Activated naive CD4-positive, alpha-beta T cell treated with anti-CD3 and anti-CD28 coated beads, Interleukin-2, amount 10 ng/mL, durations not matched to agents 5 hours and 36 hours (primary cell): ENCODE results near the gene KRTAP10-2. TPM values are rescaled to one million over a fixed set of nuclear protein-coding genes. Genes with fewer than 3 reads are reported as not detected.

Experiments
- total RNA-seq, 2 experiments: library from RNA; stranded (reverse); gene quantifications; one replicate each; pipeline ENCODE4 v1.2.3, GENCODE V29; 2021

KRTAP10-2 gene, protein sequence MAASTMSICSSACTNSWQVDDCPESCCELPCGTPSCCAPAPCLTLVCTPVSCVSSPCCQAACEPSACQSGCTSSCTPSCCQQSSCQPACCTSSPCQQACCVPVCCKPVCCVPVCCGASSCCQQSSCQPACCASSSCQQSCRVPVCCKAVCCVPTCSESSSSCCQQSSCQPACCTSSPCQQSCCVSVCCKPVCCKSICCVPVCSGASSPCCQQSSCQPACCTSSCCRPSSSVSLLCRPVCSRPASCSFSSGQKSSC
- total RNA-seq = not detected

DNA sequence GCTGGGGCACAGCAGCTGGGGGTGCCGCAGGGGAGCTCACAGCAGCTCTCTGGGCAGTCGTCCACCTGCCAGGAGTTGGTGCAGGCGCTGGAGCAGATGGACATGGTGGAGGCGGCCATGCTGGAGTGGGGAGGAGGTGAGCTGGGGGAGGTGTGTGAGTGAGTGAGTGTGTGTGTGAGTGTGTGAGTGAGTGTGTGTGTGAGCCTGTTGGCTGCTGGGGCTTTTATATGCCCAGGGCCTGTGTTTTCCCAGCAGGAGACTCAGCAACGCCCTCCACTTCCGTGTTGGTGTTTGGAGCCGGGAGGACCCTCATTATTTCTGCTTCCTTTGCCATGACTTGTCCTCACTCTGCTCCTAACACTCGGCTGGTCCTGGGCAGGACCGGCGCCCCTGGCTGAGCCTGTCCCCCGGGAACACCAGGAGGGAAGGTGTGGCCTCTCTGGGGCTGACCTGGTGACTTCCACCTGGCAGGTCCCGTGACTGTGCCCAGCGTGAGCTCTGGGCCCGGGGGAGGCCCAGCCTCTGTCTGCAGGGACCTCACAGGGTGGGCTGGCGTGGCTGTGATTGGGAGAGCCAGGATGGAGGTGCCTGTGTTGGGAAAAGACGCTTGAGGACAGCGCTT, at the start of gene KRTAP10-2:
Gene KRTAP10-2, minus strand, starts transcription at position 166 of the 622 bp plus-strand sequence. Its CDS starts 47 bp downstream, at position 119.

DNA sequence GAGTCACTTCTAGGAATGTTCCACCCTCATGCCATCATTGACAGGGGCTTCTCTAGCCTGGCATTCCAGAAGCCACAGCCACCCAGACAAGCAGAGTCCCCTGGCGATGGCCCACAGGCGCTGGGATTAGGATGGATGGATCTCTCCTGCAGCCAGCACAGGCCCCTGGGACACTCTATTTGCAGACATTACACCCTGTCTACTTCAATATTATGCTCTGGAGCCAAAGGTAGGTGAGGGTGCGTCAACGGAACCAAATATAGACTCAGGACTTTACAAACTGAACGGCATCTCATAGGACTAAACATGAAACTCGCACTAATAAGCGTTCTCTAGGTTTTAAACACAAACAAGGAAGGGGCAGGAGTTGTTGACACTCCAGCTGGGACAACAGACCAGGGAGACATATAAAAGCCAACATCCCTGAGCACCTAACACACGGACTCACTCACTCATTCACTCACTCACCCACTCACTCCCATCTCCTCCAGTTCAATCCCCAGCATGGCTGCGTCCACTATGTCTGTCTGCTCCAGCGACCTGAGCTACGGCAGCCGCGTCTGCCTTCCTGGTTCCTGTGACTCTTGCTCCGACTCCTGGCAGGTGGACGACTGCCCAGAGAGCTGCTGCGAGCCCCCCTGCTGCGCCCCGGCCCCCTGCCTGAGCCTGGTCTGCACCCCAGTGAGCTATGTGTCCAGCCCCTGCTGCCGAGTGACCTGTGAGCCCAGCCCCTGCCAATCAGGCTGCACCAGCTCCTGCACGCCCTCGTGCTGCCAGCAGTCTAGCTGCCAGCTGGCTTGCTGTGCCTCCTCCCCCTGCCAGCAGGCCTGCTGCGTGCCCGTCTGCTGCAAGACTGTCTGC, 49.0 kb upstream of the KRTAP10-2 start, which contains the start of gene KRTAP10-7:
Gene KRTAP10-7, plus strand, starts transcription at position 480 of the 861 bp plus-strand sequence. Its CDS starts 25 bp downstream, at position 505.

GRCh38 chr21:44592446-44593311, 41.4 kb upstream of the KRTAP10-2 start, which contains the start of gene KRTAP10-6:
KRTAP10-6 (minus strand) TSS chr21:44592505; CDS start chr21:44592484, 21 bp downstream.

GRCh38 chr21:44580231-44580821, 29.0 kb upstream of the KRTAP10-2 start, which contains the start of gene KRTAP10-5:
KRTAP10-5 (minus strand) TSS chr21:44580604; CDS start chr21:44580578, 26 bp downstream.

DNA sequence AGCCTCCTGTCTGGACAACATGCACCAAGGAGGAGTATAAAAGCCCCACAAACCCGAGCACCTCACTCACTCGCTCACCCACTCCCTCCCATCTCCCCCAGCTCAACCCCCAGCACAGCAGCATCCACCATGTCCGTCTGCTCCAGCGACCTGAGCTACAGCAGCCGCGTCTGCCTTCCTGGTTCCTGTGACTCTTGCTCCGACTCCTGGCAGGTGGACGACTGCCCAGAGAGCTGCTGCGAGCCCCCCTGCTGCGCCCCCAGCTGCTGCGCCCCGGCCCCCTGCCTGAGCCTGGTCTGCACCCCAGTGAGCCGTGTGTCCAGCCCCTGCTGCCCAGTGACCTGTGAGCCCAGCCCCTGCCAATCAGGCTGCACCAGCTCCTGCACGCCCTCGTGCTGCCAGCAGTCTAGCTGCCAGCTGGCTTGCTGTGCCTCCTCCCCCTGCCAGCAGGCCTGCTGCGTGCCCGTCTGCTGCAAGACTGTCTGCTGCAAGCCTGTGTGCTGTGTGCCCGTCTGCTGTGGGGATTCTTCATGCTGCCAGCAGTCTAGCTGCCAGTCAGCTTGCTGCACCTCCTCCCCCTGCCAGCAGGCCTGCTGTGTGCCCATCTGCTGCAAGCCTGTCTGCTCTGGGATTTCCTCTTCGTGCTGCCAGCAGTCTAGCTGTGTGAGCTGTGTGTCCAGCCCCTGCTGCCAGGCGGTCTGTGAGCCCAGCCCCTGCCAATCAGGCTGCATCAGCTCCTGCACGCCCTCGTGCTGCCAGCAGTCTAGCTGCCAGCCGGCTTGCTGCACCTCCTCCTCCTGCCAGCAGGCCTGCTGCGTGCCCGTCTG, 22.5 kb upstream of the KRTAP10-2 start, which contains the start of gene KRTAP10-4:
Gene KRTAP10-4, plus strand, starts transcription at position 100 of the 827 bp plus-strand sequence. Its CDS starts 30 bp downstream, at position 130.

GRCh38 chr21:44558695-44559094, 7.4 kb upstream of the KRTAP10-2 start, which contains the start of gene KRTAP10-3:
KRTAP10-3 (minus strand) TSS chr21:44558795; CDS start chr21:44558715, 80 bp downstream.

DNA sequence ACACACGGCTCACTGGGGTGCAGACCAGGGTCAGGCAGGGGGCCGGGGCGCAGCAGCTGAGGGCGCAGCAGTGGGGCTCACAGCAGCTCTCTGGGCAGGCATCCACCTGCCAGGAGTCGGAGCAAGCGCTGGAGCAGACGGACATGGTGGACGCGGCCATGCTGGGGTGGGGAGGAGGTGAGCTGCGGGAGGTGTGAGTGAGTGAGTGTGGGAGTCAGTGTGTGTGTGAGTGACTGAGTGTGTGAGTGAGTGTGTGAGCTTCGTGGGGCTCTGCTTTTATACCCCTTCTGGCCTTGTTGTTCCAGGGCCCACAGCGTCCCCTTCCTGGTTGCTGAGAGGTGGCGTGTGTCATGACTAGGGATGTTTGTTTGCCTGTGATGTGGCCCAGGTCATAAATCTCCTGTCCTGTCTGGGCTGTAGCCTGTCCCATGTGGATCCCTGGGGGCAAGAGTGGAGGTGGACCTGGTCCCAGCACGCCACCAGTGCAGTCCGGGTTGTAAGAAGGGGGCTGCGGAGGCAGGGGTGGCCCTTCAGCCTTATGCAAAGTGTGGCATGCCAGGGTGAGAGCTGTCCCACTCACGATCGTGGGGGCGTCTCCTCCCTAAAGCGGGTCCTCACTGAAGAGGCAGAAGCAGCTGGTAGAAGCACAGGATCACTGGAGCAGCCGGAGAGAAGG, 11.2 kb downstream of the KRTAP10-2 start, which contains the start of gene KRTAP10-1:
Gene KRTAP10-1, minus strand, starts transcription at position 205 of the 676 bp plus-strand sequence. Its CDS starts 45 bp downstream, at position 160.

Other genes starting within 250 kb of the KRTAP10-2 start
- 10 to 100 TPM; 18.6 to 18.8 TPM for gene CFAP410, start 212.1 kb downstream of the KRTAP10-2 start, total RNA-seq
- 10 to 100 TPM; 37.3 to 37.7 TPM for gene TRPM2, start 197.9 kb downstream of the KRTAP10-2 start, total RNA-seq
- gene LRRC3, start 96.0 kb downstream of the KRTAP10-2 start, total RNA-seq = 1 to 10 TPM; 4.0 to 4.2 TPM
- gene KRTAP10-1, start 11.3 kb downstream of the KRTAP10-2 start, total RNA-seq = not detected
- gene KRTAP10-3, start 7.3 kb upstream of the KRTAP10-2 start, total RNA-seq = not detected
- not detected for gene KRTAP10-4, start 22.2 kb upstream of the KRTAP10-2 start, total RNA-seq
- not detected for gene KRTAP10-5, start 29.1 kb upstream of the KRTAP10-2 start, total RNA-seq
- not detected for gene KRTAP10-6, start 41.0 kb upstream of the KRTAP10-2 start, total RNA-seq
- not detected for gene KRTAP10-7, start 49.1 kb upstream of the KRTAP10-2 start, total RNA-seq
- not detected for gene KRTAP10-8, start 60.6 kb upstream of the KRTAP10-2 start, total RNA-seq
- not detected for gene KRTAP10-9, start 75.6 kb upstream of the KRTAP10-2 start, total RNA-seq
- gene KRTAP10-10, start 85.9 kb upstream of the KRTAP10-2 start, total RNA-seq = not detected
- gene KRTAP10-11, start 94.9 kb upstream of the KRTAP10-2 start, total RNA-seq = not detected
- not detected for gene KRTAP12-4, start 103.2 kb upstream of the KRTAP10-2 start, total RNA-seq
- not detected for gene KRTAP12-3, start 106.4 kb upstream of the KRTAP10-2 start, total RNA-seq
- not detected for gene KRTAP12-2, start 115.4 kb upstream of the KRTAP10-2 start, total RNA-seq
- not detected for gene KRTAP12-1, start 130.7 kb upstream of the KRTAP10-2 start, total RNA-seq
- gene KRTAP10-12, start 145.7 kb upstream of the KRTAP10-2 start, total RNA-seq = not detected
- gene TSPEAR, start 160.1 kb upstream of the KRTAP10-2 start, total RNA-seq = not detected